ENCODE measurements around the gene RABL3. TPM values are rescaled to one million over a fixed set of nuclear protein-coding genes. Genes with fewer than 3 reads are reported as not detected.

The RABL3 gene
- total RNA-seq, 1 experiment from 2014 or later = 18.2 TPM

DNA sequence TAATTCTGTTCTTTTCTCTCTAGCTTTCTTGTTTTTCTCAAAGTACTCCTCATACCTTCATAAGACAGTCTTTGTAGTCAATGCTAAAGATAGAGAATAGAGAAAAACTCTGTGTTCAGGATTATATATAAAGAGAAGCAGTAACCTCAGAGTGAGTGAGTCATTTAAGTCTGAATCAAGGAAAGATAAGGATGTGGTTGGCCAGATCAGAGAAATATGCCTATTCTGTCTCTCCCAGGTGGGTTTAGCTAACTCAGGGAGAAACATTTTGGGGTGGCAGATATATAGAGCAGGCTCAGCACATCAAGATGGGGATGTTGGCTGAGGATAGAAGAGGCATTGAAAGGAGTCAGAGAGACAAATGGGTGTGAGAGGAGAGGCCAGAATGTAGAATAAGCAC, 31.6 kb upstream of the RABL3 start:
- Histone ChIP-seq H3K4me3 (ENCODE audit: low read depth, low read length, poor library complexity, severe bottlenecking) (no peak overlapping the region), H3K9me3 (ENCODE audit: low read depth, low read length, poor library complexity, severe bottlenecking) (no peaks in the 10 kb centered on the region), H3K4me1 (ENCODE audit: insufficient read depth, low read length, poor library complexity, severe bottlenecking) (no peaks in the 10 kb centered on the region), H3K27me3 (replicated peaks; ENCODE audit: insufficient read depth, low read depth, low read length, poor library complexity) (no peaks in the 10 kb centered on the region), H3K27ac (ENCODE audit: low read depth, low read length, poor library complexity, severe bottlenecking) (no peak overlapping the region), H3K36me3 (ENCODE audit: insufficient read depth, low read length, poor library complexity, severe bottlenecking) (no peaks in the 10 kb centered on the region)
- BruUV-seq (replicated peaks) = no TSS peak
- no peak for DNase-seq (ENCODE audit: low spot score)
- CTCF ChIA-PET = no interaction called here
- TF ChIP-seq, protein P1, sequence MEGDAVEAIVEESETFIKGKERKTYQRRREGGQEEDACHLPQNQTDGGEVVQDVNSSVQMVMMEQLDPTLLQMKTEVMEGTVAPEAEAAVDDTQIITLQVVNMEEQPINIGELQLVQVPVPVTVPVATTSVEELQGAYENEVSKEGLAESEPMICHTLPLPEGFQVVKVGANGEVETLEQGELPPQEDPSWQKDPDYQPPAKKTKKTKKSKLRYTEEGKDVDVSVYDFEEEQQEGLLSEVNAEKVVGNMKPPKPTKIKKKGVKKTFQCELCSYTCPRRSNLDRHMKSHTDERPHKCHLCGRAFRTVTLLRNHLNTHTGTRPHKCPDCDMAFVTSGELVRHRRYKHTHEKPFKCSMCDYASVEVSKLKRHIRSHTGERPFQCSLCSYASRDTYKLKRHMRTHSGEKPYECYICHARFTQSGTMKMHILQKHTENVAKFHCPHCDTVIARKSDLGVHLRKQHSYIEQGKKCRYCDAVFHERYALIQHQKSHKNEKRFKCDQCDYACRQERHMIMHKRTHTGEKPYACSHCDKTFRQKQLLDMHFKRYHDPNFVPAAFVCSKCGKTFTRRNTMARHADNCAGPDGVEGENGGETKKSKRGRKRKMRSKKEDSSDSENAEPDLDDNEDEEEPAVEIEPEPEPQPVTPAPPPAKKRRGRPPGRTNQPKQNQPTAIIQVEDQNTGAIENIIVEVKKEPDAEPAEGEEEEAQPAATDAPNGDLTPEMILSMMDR (conservative IDR thresholded peaks at IDR 0.05; ENCODE audit: low read depth, low read length) = no peak
- no peak for TF ChIP-seq EZH2 (IDR thresholded peaks at IDR 0.05; ENCODE audit: borderline replicate concordance, low read depth, low read length, poor library complexity, severe bottlenecking)
- intact Hi-C loops (cut with micrococcal nuclease; ENCODE audit: unreplicated experiment) = no loop called here
- POLR2A ChIA-PET (ENCODE audit: low non-redundant PET) = no interaction called here

DNA sequence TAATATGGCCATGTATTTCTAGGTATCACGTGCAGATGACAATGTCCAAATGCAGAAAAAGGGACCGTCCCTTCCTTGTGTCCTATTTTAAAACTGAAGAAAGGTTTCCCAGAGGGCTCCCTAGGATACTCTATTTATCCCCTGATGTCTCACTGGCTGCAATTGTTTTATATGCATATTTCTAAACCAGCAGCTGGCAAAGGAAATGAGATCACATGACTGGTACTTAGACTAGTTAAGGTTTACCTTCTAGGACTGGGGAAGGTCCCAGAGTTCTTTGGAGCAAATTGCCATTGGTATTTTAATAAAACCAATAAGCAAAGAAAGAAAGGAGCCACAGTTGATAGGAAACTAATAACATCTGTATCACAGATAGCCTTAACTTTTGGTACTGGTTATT, 29.8 kb upstream of the RABL3 start:
- CTCF ChIA-PET = no interaction called here
- H3K4me1 ChIP-seq (ENCODE audit: insufficient read depth, low read length, poor library complexity, severe bottlenecking) = no peaks in the 10 kb centered on the region
- TF ChIP-seq EZH2 (IDR thresholded peaks at IDR 0.05; ENCODE audit: borderline replicate concordance, low read depth, low read length, poor library complexity, severe bottlenecking) = no peak
- TF ChIP-seq, protein P1 (conservative IDR thresholded peaks at IDR 0.05; ENCODE audit: low read depth, low read length) = no peak
- TSS peak; percentile 26 for BruUV-seq (replicated peaks)
- intact Hi-C loops (cut with micrococcal nuclease; ENCODE audit: unreplicated experiment) = no loop called here
- peak; percentile 27 for DNase-seq (ENCODE audit: low spot score)
- H3K4me3 ChIP-seq (ENCODE audit: low read depth, low read length, poor library complexity, severe bottlenecking) = no peak overlapping the region
- H3K27ac ChIP-seq (ENCODE audit: low read depth, low read length, poor library complexity, severe bottlenecking) = no peak overlapping the region
- POLR2A ChIA-PET (ENCODE audit: low non-redundant PET) = no interaction called here
- no peaks in the 10 kb centered on the region for H3K9me3 ChIP-seq (ENCODE audit: low read depth, low read length, poor library complexity, severe bottlenecking)
- no peaks in the 10 kb centered on the region for H3K27me3 ChIP-seq (replicated peaks; ENCODE audit: insufficient read depth, low read depth, low read length, poor library complexity)
- no peaks in the 10 kb centered on the region for H3K36me3 ChIP-seq (ENCODE audit: insufficient read depth, low read length, poor library complexity, severe bottlenecking)

DNA sequence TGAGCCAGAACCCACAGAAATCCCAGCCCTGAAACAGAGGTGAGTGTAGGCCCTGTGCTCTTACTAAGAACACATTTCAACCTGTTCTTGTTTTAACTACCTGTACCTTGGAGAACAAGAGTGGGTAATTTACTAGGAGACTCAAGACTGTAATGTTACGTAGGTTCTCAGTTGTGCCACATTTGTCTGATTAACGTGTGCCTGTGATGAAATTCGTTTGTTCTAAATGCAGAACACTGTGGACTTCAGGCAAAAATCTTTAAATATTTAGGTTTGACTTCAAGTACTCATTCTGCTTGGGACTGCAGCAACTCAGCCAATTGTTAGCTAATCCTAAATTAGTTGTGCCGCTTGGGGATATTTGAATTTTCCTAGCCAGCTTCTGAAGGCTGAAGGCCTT, 28.6 kb upstream of the RABL3 start:
- no peaks in the 10 kb centered on the region for H3K9me3 ChIP-seq (ENCODE audit: low read depth, low read length, poor library complexity, severe bottlenecking)
- no peak overlapping the region for H3K27ac ChIP-seq (ENCODE audit: low read depth, low read length, poor library complexity, severe bottlenecking)
- ChIA-PET CTCF (no interaction called here), POLR2A (ENCODE audit: low non-redundant PET) (interaction anchor here (0.5 kb wide), 1 partner anchor 676 kb away, joined by 5 read pairs; no protein-coding TSS in a partner anchor)
- H3K4me1 ChIP-seq (ENCODE audit: insufficient read depth, low read length, poor library complexity, severe bottlenecking) = no peaks in the 10 kb centered on the region
- no peak for TF ChIP-seq EZH2 (IDR thresholded peaks at IDR 0.05; ENCODE audit: borderline replicate concordance, low read depth, low read length, poor library complexity, severe bottlenecking)
- TF ChIP-seq, protein P1 (conservative IDR thresholded peaks at IDR 0.05; ENCODE audit: low read depth, low read length) = no peak
- no peak for DNase-seq (ENCODE audit: low spot score)
- intact Hi-C loops (cut with micrococcal nuclease; ENCODE audit: unreplicated experiment) = no loop called here
- no TSS peak for BruUV-seq (replicated peaks)
- H3K36me3 ChIP-seq (ENCODE audit: insufficient read depth, low read length, poor library complexity, severe bottlenecking) = no peaks in the 10 kb centered on the region
- H3K27me3 ChIP-seq (replicated peaks; ENCODE audit: insufficient read depth, low read depth, low read length, poor library complexity) = no peaks in the 10 kb centered on the region
- no peak overlapping the region for H3K4me3 ChIP-seq (ENCODE audit: low read depth, low read length, poor library complexity, severe bottlenecking)
